SK-N-SH treated with all-trans-retinoic acid at 6 μM for 48 hours (cell line): ENCODE data around the gene PACS1.

Experiments
- ATAC-seq: fragments of 200-7000 bp; cut with Tn5 transposase; 3 replicates; pipeline ENCODE4 v1.9.1; 2020; ENCODE audit warnings: mild to moderate bottlenecking, moderate library complexity
- BACH2 ChIP-seq: fragments of 250-450 bp; sonication (Bioruptor Pico); IDR thresholded peaks from 2 replicates; pipeline ENCODE4 v1.9.0; 2021; ENCODE audit warnings: mild to moderate bottlenecking, borderline replicate concordance
- CSDC2 ChIP-seq: fragments of 250-450 bp; sonication (Bioruptor Pico); IDR thresholded peaks from 2 replicates; pipeline ENCODE4 v1.5.0; 2020; ENCODE audit warnings: mild to moderate bottlenecking, moderate library complexity
- CSRNP3 ChIP-seq: fragments of 250-450 bp; sonication (Bioruptor Pico); IDR thresholded peaks from 2 replicates; pipeline ENCODE4 v1.5.1; 2021; ENCODE audit warnings: mild to moderate bottlenecking, moderate library complexity
- ESRRG ChIP-seq: fragments of 250-450 bp; sonication (Bioruptor Pico); IDR thresholded peaks from 2 replicates; pipeline ENCODE4 v1.6.1; 2021; ENCODE audit warnings: mild to moderate bottlenecking
- ISL1 ChIP-seq: fragments of 250-450 bp; sonication (Bioruptor Pico); IDR thresholded peaks from 2 replicates; pipeline ENCODE4 v2.1.2; 2022; ENCODE audit warnings: mild to moderate bottlenecking, moderate library complexity
- OSR1 ChIP-seq: fragments of 250-450 bp; sonication (Bioruptor Pico); IDR thresholded peaks from 2 replicates; pipeline ENCODE4 v1.8.0; 2022; ENCODE audit warnings: moderate library complexity, mild to moderate bottlenecking, inconsistent platforms
- PPARA ChIP-seq: fragments of 250-450 bp; sonication (Bioruptor Pico); IDR thresholded peaks from 2 replicates; pipeline ENCODE4 v1.5.0; 2020; ENCODE audit warnings: mild to moderate bottlenecking, borderline replicate concordance
- RARB ChIP-seq: fragments of 250-450 bp; sonication (Bioruptor Pico); IDR thresholded peaks from 2 replicates; pipeline ENCODE4 v1.8.0; 2021; ENCODE audit warnings: mild to moderate bottlenecking, moderate library complexity
- SNAI2 ChIP-seq: fragments of 250-450 bp; sonication (Bioruptor Pico); IDR thresholded peaks from 2 replicates; pipeline ENCODE4 v1.5.0; 2020; ENCODE audit warnings: mild to moderate bottlenecking, moderate library complexity
- TCF4 ChIP-seq: fragments of 250-450 bp; sonication (Bioruptor Pico); IDR thresholded peaks from 2 replicates; pipeline ENCODE4 v1.8.0; 2021; ENCODE audit warnings: mild to moderate bottlenecking, moderate library complexity, borderline replicate concordance
- TOX ChIP-seq: fragments of 250-450 bp; sonication (Bioruptor Pico); IDR thresholded peaks from 2 replicates; pipeline ENCODE4 v1.8.0; 2021; ENCODE audit warnings: mild to moderate bottlenecking, moderate library complexity, borderline replicate concordance
- ZC3H10 ChIP-seq: fragments of 250-450 bp; sonication (Bioruptor Pico); IDR thresholded peaks from 2 replicates; pipeline ENCODE4 v1.5.1; 2021; ENCODE audit warnings: mild to moderate bottlenecking, moderate library complexity
- ZFP30 ChIP-seq: fragments of 450-650 bp; formaldehyde crosslinking; IDR thresholded peaks from 2 replicates; pipeline ENCODE4 v1.5.0; 2022; ENCODE audit warnings: mild to moderate bottlenecking, moderate library complexity
- ZNF565 ChIP-seq: fragments of 450-650 bp; formaldehyde crosslinking; conservative IDR thresholded peaks from 2 replicates; pipeline ENCODE4 v1.5.0; 2020; ENCODE audit warnings: low read depth, mild to moderate bottlenecking, moderate library complexity
- ZNF70 ChIP-seq: fragments of 450-650 bp; formaldehyde crosslinking; IDR thresholded peaks from 2 replicates; pipeline ENCODE4 v1.5.0; 2020; ENCODE audit warnings: mild to moderate bottlenecking, moderate library complexity
- ZNF8 ChIP-seq: fragments of 450-650 bp; formaldehyde crosslinking; IDR thresholded peaks from 2 replicates; pipeline ENCODE4 v1.5.0; 2020; ENCODE audit warnings: mild to moderate bottlenecking, moderate library complexity
- TF ChIP-seq, protein P1 (sequence below): fragments of 250-450 bp; sonication (Bioruptor Pico); IDR thresholded peaks from 2 replicates; pipeline ENCODE4 v1.5.1; 2020; ENCODE audit warnings: low read depth, mild to moderate bottlenecking, moderate library complexity
- TF ChIP-seq, protein P2 (sequence below): fragments of 250-450 bp; sonication (Bioruptor Pico); IDR thresholded peaks from 2 replicates; pipeline ENCODE4 v1.5.0; 2020; ENCODE audit warnings: mild to moderate bottlenecking, moderate library complexity

Gene PACS1

GRCh38 chr11:66032957-66033735, 36.9 kb upstream of the PACS1 start (continued):
- TF ChIP-seq RARB (no peak), BACH2 (CRISPR knock-in tag) (no peak), TOX (CRISPR knock-in tag) (no peak), TCF4 (no peak)

DNA sequence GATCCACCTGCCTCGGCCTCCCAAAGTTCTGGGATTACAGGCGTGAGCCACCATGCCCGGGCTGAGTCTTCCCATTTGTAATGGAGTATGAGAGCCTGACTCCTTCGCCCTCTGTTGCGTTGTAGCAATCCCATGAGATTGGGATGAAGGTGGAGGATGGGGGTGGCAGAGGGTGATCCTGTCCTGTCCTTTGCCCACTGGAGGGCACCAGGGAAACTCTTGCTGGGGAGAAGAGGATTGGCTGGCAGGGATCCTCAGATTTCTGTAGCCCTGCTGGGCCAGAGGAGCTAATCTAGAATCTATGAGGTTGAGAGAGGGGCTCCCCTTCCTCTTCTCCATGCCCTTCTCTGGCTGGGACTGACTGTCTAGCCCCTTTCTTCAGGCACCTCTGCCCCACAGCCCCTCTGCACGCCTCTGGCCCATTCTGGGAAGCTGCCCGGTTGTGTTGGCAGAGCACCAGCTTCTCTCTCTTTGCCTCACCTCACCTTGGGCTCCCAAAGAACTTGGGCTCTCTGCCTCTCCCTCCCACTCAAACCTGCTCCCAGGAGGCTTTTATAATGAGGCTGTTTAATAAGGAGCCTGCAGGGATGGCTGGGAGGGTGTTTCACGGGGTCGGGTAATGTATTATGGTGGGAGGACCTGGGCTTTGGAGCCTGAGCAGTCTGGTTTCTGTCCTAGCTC, 34.3 kb upstream of the PACS1 start:
- ATAC-seq, result peak; percentile 38; the same call in 2 of the 3 replicates
- TF ChIP-seq CSDC2 (CRISPR knock-in tag), result no peak
- TF ChIP-seq ESRRG (CRISPR knock-in tag), result no peak
- no peak for TF ChIP-seq PPARA (CRISPR knock-in tag)
- TF ChIP-seq RARB, result no peak
- TF ChIP-seq, protein P1, sequence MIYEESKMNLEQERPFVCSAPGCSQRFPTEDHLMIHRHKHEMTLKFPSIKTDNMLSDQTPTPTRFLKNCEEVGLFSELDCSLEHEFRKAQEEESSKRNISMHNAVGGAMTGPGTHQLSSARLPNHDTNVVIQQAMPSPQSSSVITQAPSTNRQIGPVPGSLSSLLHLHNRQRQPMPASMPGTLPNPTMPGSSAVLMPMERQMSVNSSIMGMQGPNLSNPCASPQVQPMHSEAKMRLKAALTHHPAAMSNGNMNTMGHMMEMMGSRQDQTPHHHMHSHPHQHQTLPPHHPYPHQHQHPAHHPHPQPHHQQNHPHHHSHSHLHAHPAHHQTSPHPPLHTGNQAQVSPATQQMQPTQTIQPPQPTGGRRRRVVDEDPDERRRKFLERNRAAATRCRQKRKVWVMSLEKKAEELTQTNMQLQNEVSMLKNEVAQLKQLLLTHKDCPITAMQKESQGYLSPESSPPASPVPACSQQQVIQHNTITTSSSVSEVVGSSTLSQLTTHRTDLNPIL (CRISPR knock-in tag), result no peak

GRCh38 chr11:66036334-66036710, 33.8 kb upstream of the PACS1 start:
- no peak for ATAC-seq

DNA sequence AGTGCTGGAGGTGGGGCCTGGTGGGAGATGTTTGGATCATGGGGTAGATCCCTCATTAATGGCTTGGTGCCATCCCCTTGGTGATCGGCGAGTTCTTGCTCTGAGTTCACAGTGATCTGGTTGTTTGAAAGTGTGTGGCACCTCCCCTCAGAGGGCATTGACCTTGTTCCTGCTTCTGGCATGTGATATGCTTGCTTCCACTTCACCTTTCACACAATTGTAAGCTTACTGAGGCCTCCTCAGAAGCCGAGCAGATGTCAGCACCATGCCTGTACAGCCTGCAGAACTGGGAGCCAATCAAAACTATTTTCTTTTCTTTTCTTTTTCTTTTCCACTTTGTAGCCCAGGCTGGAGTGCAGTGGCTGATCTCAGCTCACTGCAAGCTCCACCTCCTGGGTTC, 32.7 kb upstream of the PACS1 start:
- no peak for ATAC-seq
- TF ChIP-seq ZNF8, result no peak
- TF ChIP-seq, protein P2, sequence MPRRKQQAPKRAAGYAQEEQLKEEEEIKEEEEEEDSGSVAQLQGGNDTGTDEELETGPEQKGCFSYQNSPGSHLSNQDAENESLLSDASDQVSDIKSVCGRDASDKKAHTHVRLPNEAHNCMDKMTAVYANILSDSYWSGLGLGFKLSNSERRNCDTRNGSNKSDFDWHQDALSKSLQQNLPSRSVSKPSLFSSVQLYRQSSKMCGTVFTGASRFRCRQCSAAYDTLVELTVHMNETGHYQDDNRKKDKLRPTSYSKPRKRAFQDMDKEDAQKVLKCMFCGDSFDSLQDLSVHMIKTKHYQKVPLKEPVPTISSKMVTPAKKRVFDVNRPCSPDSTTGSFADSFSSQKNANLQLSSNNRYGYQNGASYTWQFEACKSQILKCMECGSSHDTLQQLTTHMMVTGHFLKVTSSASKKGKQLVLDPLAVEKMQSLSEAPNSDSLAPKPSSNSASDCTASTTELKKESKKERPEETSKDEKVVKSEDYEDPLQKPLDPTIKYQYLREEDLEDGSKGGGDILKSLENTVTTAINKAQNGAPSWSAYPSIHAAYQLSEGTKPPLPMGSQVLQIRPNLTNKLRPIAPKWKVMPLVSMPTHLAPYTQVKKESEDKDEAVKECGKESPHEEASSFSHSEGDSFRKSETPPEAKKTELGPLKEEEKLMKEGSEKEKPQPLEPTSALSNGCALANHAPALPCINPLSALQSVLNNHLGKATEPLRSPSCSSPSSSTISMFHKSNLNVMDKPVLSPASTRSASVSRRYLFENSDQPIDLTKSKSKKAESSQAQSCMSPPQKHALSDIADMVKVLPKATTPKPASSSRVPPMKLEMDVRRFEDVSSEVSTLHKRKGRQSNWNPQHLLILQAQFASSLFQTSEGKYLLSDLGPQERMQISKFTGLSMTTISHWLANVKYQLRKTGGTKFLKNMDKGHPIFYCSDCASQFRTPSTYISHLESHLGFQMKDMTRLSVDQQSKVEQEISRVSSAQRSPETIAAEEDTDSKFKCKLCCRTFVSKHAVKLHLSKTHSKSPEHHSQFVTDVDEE (CRISPR knock-in tag), result no peak
- no peak for TF ChIP-seq TOX (CRISPR knock-in tag)
- TF ChIP-seq CSRNP3, result no peak
- no peak for TF ChIP-seq ZNF70 (CRISPR knock-in tag)

More at GRCh38 chr11:66036334-66036710, 33.8 kb upstream of the PACS1 start:
- TF ChIP-seq OSR1, result no peak
- no peak for TF ChIP-seq SNAI2 (CRISPR knock-in tag)
- no peak for TF ChIP-seq ZNF70 (CRISPR knock-in tag)
- no peak for TF ChIP-seq ZNF565 (CRISPR knock-in tag)
- no peak for TF ChIP-seq ZC3H10 (CRISPR knock-in tag)
- TF ChIP-seq ZNF8, result no peak
- TF ChIP-seq, protein P1 (CRISPR knock-in tag), result no peak
- no peak for TF ChIP-seq ZFP30 (CRISPR knock-in tag)
- TF ChIP-seq BACH2 (CRISPR knock-in tag), result no peak
- TF ChIP-seq, all 23 proteins: peak for 0

- no peak for ATAC-seq
- TF ChIP-seq ISL1 (CRISPR knock-in tag) (no peak), TCF4 (no peak), SNAI2 (CRISPR knock-in tag) (no peak), RARB (no peak), BACH2 (CRISPR knock-in tag) (no peak)
- TF ChIP-seq, protein P2 (CRISPR knock-in tag), result no peak
Measured at GRCh38 chr11:66039765-66040164, 30.3 kb upstream of the PACS1 start.
